Nephron progenitor cell (in vitro differentiated cells): ENCODE results near the gene PIP5K1B.

Source experiments
- DNase-seq: peaks from one replicate; pipeline ENCODE4 v3.0.0; 2021
- H3K27ac Mint-ChIP-seq: 2 replicates; pipeline ENCODE4 v1.8.0; 2021; ENCODE audit warnings: mild to moderate bottlenecking, moderate library complexity, mixed read lengths
- H3K27me3 Mint-ChIP-seq: 2 replicates; pipeline ENCODE4 v1.8.0; 2021; ENCODE audit warnings: mild to moderate bottlenecking, low read depth, mixed read lengths; ENCODE audit not compliant: poor library complexity
- H3K36me3 Mint-ChIP-seq: 2 replicates; pipeline ENCODE4 v1.8.0; 2021; ENCODE audit warnings: low read depth, mixed read lengths
- H3K4me1 Mint-ChIP-seq: 2 replicates; pipeline ENCODE4 v1.8.0; 2021; ENCODE audit warnings: mixed read lengths
- H3K4me3 Mint-ChIP-seq: 2 replicates; pipeline ENCODE4 v1.8.0; 2021; ENCODE audit warnings: mild to moderate bottlenecking, moderate library complexity, mixed read lengths
- H3K9me3 Mint-ChIP-seq: 2 replicates; pipeline ENCODE4 v1.8.0; 2021; ENCODE audit warnings: mild to moderate bottlenecking, moderate library complexity, mixed read lengths
- CTCF ChIP-seq: fragments of 200-600 bp; sonication (generic); IDR thresholded peaks from 2 replicates; pipeline ENCODE4 v1.5.0; 2021; ENCODE audit warnings: antibody characterized with exemption

PIP5K1B gene

GRCh38 chr9:68785965-68786364 lies 80.9 kb downstream of the PIP5K1B start:
- no peak overlapping the region for H3K27ac Mint-ChIP-seq
- no peaks in the 10 kb centered on the region for H3K27me3 Mint-ChIP-seq
- DNase-seq = no peak
- no peaks in the 10 kb centered on the region for H3K36me3 Mint-ChIP-seq
- no peaks in the 10 kb centered on the region for H3K9me3 Mint-ChIP-seq
- H3K4me3 Mint-ChIP-seq = no peak overlapping the region
- no peak for TF ChIP-seq CTCF
- H3K4me1 Mint-ChIP-seq = peaks cover 6% of the 10 kb centered on the region

DNA sequence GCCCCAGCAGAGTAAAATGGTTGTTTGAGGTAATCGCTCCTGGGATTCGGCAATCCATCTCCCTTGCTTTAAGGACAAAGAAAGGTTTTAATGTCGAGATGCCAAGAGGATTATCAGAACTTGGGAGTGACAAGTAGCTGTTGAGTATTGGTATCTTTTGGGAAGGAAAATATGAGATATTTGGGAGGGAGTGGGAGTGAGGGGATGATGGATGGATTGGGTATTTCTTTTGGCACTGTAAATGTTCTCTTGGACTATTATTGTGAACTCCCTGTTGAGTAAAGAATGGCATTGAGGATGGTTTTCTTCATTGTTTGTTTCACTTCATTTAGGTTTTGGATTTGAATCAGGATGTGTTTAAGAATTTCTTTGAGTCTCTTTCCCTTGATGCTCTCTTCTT lies 86.1 kb downstream of the PIP5K1B start:
- no peaks in the 10 kb centered on the region for H3K36me3 Mint-ChIP-seq
- H3K27ac Mint-ChIP-seq = no peak overlapping the region
- H3K9me3 Mint-ChIP-seq = no peaks in the 10 kb centered on the region
- no peaks in the 10 kb centered on the region for H3K4me1 Mint-ChIP-seq
- TF ChIP-seq CTCF = no peak
- no peak overlapping the region for H3K4me3 Mint-ChIP-seq
- H3K27me3 Mint-ChIP-seq = no peaks in the 10 kb centered on the region
- DNase-seq = no peak

DNA sequence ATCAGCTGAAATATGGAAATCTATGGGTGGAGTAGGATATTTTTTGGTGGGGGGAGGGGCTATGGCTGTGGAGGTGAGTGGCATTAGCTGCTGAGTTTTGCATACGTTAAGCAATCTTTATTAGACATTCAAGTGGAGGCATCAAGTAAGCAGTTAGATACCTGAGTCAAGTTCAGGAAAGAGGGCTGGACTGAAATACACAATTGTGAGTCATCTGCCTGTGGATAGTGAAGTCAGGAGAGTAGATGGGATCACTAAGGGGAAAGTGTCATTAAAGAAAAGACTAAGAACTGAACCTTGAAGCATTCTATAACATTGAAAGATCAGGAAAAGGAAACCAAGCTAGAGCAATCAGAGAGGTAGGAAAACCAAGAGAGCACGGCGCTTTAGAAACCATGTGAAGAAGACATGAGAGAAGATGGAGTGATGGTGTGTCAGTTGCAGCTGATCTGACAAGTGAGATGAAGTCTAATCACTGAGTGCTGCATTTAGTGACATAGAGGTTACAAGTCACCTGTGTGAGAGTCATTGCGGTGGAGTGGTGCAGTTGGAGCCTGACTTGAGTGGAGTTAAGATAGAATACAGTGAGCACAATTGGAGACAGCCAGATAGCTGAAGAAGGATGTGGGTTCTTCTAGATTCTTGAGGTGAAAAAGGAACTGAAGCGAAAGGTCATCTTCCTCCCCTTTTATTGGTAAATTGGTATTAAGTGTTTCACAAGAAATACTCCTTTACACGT lies 88.7 kb downstream of the PIP5K1B start:
- Mint-ChIP-seq H3K27ac (no peak overlapping the region), H3K4me3 (no peak overlapping the region), H3K9me3 (no peaks in the 10 kb centered on the region), H3K27me3 (peaks cover 3% of the 10 kb centered on the region), H3K4me1 (peaks cover 14% of the 10 kb centered on the region), H3K36me3 (no peaks in the 10 kb centered on the region)
- TF ChIP-seq CTCF = no peak
- no peak for DNase-seq

- Mint-ChIP-seq H3K4me3 (no peak overlapping the region), H3K4me1 (peaks cover 14% of the 10 kb centered on the region), H3K27ac (no peak overlapping the region), H3K9me3 (no peaks in the 10 kb centered on the region), H3K27me3 (peaks cover 3% of the 10 kb centered on the region), H3K36me3 (no peaks in the 10 kb centered on the region)
- no peak for TF ChIP-seq CTCF
- no peak for DNase-seq
Observed at GRCh38 chr9:68794898-68795297, 89.9 kb downstream of the PIP5K1B start.

DNA sequence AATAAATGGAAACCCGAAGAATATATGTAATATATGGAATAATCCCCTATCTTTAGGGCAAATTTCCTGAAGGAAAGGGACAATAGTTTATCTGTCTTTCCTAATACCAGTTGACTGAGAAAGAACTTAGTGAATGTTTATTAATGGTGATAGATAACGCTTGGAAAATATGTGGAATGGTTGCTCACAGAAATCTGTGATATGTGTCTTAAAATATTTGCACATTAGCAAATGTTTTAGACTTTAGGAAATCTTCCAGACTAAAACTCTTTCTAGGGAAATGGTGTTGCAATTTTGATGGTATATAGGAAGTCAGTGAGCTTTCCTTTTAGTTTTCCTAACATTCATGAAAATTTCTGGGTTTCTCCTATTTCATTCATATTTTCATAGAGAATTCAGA lies 90.4 kb downstream of the PIP5K1B start:
- TF ChIP-seq CTCF = no peak
- peaks cover 14% of the 10 kb centered on the region for H3K4me1 Mint-ChIP-seq
- H3K4me3 Mint-ChIP-seq = no peak overlapping the region
- peaks cover 3% of the 10 kb centered on the region for H3K27me3 Mint-ChIP-seq
- DNase-seq = no peak
- no peaks in the 10 kb centered on the region for H3K9me3 Mint-ChIP-seq
- H3K27ac Mint-ChIP-seq = no peak overlapping the region
- no peaks in the 10 kb centered on the region for H3K36me3 Mint-ChIP-seq

- no peaks in the 10 kb centered on the region for H3K9me3 Mint-ChIP-seq
- H3K4me1 Mint-ChIP-seq = peaks cover 14% of the 10 kb centered on the region
- H3K36me3 Mint-ChIP-seq = no peaks in the 10 kb centered on the region
- TF ChIP-seq CTCF = no peak
- H3K4me3 Mint-ChIP-seq = no peak overlapping the region
- peaks cover 3% of the 10 kb centered on the region for H3K27me3 Mint-ChIP-seq
- H3K27ac Mint-ChIP-seq = no peak overlapping the region
- DNase-seq = no peak
Observed at GRCh38 chr9:68797116-68797515, 92.1 kb downstream of the PIP5K1B start.
